GM12878 (cell line): ENCODE measurements around the gene NCS1.

ENCODE experiments used
- BRCA1 ChIP-seq: IDR thresholded peaks from 2 replicates; pipeline ENCODE4 v1.6.1; 2011; ENCODE audit warnings: low read depth, low read length, improper control_type of control experiment
- TF ChIP-seq, protein P1 (sequence below): fragments of 150-350 bp; IDR thresholded peaks from 2 replicates; pipeline ENCODE4 v1.6.1; 2016; ENCODE audit warnings: low read depth, low read length

- TF ChIP-seq, protein P1, sequence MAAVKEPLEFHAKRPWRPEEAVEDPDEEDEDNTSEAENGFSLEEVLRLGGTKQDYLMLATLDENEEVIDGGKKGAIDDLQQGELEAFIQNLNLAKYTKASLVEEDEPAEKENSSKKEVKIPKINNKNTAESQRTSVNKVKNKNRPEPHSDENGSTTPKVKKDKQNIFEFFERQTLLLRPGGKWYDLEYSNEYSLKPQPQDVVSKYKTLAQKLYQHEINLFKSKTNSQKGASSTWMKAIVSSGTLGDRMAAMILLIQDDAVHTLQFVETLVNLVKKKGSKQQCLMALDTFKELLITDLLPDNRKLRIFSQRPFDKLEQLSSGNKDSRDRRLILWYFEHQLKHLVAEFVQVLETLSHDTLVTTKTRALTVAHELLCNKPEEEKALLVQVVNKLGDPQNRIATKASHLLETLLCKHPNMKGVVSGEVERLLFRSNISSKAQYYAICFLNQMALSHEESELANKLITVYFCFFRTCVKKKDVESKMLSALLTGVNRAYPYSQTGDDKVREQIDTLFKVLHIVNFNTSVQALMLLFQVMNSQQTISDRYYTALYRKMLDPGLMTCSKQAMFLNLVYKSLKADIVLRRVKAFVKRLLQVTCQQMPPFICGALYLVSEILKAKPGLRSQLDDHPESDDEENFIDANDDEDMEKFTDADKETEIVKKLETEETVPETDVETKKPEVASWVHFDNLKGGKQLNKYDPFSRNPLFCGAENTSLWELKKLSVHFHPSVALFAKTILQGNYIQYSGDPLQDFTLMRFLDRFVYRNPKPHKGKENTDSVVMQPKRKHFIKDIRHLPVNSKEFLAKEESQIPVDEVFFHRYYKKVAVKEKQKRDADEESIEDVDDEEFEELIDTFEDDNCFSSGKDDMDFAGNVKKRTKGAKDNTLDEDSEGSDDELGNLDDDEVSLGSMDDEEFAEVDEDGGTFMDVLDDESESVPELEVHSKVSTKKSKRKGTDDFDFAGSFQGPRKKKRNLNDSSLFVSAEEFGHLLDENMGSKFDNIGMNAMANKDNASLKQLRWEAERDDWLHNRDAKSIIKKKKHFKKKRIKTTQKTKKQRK, result no peak
- no peak for TF ChIP-seq BRCA1
Observed at GRCh38 chr9:130229759-130230158, 57.6 kb downstream of the NCS1 start.
